NCI-H2029 treated with DMSO at 0.1 percent for 48 hours (cell line): ENCODE measurements around the gene MCF2L.

ENCODE experiments used
- DNase-seq: peaks from one replicate; lab custom pipeline; 2025; lab: John Stamatoyannopoulos, UW

MCF2L gene

GRCh38 chr13:113084094-113084942 lies 115.3 kb downstream of the MCF2L start:
- DNase-seq, result no peak

GRCh38 chr13:113084943-113085540 lies 116.0 kb downstream of the MCF2L start:
- DNase-seq, result no peak

DNA sequence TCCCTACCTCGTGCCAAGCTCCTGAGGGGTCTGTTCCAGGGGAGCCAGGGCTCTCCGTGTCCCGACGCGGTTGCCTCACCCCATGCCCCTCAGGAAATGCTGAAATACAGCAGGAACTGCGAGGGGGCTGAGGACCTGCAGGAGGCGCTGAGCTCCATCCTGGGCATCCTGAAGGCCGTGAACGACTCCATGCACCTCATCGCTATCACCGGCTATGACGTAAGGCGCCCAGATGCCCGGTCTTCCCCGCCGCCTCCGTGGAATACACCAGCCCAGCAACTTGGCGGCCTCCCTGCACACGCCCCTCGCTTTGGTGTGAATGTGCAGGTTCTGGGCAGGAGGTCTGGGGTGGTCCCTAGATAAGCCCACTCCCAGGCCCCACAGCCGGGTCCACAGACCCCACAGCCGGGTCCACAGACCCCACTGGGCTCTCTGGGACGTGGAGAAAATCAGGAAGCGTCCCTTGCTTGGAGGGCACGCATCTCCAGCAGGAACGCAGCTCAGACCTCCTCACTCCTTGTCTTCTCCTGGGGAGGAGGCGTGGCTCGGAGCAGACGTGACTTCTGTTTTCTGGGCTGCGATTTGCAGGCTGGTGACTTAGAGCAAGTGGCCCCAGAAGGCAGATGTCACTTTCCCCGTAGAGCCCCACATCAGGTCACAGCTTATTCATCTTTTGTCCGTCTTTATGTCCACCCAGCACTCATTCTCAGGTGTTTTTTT lies 117.2 kb downstream of the MCF2L start:
- no peak for DNase-seq

DNA sequence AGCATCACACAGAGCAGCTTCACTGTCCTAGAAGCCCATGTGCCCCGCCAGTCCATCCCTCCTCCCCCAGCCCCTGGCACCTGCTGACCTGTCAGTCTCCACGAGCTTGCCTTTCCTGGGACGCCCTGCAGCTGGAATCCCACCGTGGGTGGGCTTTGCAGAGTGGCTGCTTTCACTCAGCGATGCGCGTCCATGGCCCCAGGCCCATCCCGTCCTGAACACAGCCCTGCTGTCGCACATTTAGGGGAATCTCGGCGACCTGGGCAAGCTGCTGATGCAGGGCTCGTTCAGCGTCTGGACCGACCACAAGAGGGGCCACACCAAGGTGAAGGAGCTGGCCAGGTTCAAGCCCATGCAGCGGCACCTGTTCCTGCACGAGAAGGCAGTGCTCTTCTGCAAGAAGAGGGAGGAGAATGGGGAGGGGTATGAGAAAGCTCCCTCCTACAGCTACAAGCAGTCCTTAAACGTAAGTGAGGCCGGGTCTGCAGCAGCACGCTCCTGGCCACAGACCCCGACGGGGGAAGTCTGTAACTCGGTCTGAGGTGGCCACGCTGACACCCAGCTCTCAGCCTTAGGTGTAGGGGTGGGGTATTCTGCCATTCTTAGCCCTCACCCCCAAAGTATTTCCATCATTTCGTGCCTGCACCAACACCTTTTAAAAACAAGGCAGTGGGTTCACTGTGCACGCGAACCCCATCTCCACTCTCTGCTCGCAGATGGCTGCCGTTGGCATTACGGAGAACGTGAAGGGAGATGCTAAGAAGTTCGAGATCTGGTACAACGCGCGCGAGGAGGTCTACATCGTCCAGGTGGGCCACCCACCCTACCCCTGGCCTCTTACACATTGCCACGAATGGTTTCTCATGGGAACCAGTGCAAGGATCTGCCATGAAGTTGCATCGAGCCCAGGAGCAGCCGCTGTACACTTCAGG lies 118.2 kb downstream of the MCF2L start:
- no peak for DNase-seq

DNA sequence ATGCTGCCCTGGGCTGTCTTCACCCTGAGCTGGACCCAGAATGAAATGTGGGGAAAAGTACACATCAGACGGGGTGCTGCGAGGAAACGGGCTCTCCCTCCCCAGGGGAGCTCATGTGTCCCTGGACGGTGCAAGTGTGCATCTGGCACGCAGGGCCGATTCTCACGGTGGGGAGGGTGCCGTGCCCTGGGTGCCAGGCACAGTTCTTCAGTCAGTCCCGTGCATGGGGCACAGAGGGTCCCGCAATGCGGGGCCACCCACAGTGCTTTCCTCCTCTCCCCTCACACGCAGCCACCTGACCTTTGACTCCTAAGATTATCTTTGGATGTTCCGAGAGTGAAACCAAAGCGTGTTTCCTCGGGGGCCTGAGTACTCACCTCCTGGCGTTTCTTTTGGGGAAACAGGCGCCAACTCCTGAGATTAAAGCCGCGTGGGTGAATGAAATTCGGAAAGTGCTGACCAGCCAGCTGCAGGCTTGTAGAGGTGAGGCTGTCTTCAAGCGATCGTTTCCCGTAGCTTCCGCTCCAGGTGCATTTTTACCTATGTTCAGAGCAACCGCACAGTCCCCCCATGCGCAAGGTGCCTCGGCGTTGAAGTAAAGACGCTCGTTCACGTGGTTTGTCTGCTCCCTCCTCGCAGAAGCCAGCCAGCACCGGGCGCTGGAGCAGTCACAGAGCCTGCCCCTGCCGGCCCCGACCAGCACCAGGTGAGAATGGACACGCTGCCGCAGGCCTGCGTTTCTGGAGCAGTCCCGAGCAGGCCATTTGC lies 119.1 kb downstream of the MCF2L start:
- DNase-seq, result no peak

DNA sequence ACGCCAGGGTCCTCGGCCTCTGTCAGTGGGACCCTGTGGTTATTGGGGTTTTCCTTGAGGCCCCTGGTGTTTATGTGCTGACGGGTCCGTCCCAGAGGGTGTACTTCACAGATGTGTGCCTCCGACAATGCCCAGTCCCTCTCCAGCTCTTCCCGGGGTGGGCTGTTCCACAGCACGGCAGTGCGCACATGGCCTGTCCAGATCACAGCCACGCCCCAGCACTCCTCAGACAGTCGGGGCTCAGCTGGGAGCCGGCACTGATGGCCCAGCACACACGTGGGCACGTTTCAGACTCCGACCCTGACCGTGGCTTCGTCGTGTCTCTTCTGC lies 119.6 kb downstream of the MCF2L start:
- DNase-seq, result no peak

DNA sequence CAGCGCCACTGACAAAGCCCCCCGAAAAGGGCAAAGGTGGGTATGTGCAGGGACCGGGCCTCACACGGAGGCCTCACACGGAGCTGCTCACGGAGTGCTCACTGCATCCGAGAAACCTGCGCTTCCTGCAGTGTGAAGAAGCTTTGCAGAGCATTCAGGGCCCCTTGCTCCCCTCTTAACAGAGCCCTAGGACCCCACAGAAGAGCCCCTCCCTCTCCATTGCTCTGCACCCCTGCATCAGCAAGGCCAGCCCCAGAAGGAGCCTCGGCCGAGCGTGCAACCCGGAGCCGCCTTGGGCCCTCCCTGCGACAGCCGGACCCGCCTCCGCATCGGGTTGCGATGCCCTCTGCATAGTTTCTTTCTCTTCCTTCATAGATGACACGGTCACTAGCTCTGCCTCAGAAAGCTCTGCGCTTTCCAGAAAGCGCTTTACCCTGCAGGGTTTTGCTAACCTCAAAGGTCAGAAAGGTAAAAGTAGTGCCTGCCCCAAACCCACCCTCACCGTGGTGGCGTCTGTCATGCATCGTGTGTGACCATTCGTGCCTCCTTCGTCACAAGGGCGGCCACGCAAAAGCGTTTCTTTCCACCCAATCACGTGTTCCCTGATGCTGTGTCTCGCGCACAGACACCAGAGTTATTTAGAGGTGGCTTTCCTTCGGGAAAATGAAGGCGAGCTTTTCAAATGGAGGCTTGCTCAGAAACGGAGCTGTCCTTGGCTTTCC lies 120.8 kb downstream of the MCF2L start:
- no peak for DNase-seq

DNA sequence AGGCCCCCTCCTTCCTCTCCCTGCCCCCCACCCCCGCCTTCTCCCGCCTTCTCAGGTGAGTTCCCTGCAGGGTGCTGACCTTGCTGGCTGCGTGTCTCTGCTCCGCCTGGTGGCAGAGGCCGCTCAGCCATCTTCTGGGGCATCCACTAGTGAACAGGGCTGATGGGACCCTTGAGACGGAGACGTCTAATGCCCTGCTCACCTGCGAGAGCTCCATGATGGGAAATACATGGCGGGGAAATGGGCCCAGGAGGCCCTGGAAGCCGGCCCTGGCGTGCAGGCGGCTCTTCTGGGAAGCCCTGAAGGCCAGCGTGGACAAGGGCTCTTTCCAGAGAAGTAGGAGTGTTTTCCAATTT lies 121.4 kb downstream of the MCF2L start:
- no peak for DNase-seq

- DNase-seq, result no peak
Observed at GRCh38 chr13:113090806-113091205, 121.8 kb downstream of the MCF2L start.

DNA sequence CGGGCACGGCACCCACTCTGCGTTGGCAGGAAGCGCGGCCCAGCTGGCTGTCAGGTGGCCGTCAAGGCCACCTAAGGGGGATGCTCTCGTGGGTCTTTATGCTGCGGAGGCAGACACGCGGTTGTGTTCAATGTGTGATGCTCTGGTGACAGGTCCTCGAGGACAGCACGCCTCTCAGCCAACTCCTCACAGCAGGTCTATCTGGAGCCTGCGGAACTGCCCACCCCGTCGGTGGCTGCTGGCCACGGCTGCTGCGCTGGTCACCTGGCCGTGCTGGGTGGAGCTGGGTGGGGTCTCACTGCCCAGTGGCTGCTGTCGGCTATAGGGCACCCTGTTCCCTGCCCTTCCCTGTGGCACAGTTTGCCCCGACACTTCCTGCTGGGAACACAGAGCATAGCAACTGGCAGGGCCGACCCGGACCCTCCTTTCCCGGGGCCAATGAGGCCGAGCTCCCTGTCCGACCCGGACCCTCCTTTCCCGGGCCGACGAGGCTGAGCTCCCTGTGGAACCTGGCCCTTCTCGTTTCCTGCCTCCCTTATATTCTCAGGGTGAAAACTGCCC lies 122.3 kb downstream of the MCF2L start:
- no peak for DNase-seq

GRCh38 chr13:113091891-113092775 lies 123.1 kb downstream of the MCF2L start:
- no peak for DNase-seq

DNA sequence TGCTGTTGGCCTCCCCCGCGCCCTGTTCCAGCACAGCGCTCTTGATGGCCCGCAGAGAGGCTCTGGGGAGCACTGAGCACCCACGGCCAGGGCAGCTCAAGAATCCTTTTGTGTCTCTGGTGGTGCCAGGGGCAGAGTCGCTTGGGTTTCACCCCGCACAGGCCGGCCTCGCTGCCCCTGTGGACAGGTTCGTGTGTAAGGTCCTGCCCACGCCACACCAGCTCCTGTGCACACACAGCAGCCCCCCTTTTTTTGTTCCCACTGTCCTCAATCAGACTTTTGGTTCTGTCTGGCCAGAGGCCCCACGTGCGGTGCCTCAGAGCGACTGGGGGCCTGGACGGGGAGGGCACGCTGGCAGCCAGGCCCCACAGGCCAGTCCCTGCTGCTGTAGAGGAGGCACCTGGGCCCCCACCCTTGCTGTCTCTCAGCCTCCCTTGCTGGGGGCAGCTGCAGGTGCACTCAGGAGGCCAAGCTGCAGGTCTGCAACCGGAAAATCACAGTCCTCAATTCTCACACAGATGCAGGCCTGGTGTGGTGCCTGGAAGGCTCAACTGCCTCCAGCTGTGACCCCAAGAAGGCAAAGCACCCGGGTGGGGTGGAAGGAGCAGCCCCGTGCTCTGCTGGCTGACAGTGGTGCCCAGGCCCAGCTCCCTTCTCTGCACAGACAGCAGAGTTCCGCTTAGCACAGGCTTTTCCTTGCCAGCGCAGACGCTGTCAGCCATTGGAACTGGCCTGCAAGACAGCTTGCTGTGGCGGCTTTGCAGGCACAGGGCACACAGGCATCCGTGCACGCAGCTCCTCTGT lies 124.0 kb downstream of the MCF2L start:
- DNase-seq, result no peak

- no peak for DNase-seq
Observed at GRCh38 chr13:113093580-113094409, 124.8 kb downstream of the MCF2L start.

DNA sequence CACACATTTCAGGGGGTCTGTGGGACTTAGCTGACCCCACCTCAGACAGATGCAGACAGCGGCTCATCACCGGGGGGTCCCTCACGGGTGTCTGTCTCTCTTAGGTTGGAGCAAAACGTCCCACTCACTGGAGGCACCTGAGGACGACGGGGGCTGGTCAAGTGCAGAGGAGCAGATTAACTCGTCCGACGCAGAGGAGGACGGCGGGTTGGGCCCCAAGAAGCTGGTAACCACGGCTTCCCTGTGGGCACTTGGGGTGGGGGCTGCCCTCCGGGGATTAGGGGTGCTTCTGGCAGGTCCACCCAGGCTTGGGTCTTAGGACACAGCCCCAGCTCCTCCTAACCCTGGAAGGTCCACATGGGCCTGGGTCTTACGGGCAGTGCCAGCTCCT lies 125.4 kb downstream of the MCF2L start:
- no peak for DNase-seq

GRCh38 chr13:113095146-113096051 lies 126.4 kb downstream of the MCF2L start:
- DNase-seq, result no peak

- DNase-seq, result no peak
Observed at GRCh38 chr13:113096052-113096744, 127.2 kb downstream of the MCF2L start.
